H1 (cell line): ENCODE results near the gene TXNDC5. TPM values are rescaled to one million over a fixed set of nuclear protein-coding genes. Genes with fewer than 3 reads are reported as not detected.

ENCODE experiments used
- ATF2 ChIP-seq: IDR thresholded peaks from 2 replicates; pipeline ENCODE4 v1.6.1; 2012; ENCODE audit warnings: low read length, inconsistent platforms
- ATF3 ChIP-seq: IDR thresholded peaks from 2 replicates; pipeline ENCODE4 v1.6.1; 2011; ENCODE audit warnings: low read depth, mild to moderate bottlenecking, low read length; ENCODE audit not compliant: insufficient read depth
- RFX5 ChIP-seq: IDR thresholded peaks from 2 replicates; pipeline ENCODE4 v1.6.1; 2011; ENCODE audit warnings: low read depth, low read length, improper control_type of control experiment, borderline replicate concordance
- SRF ChIP-seq: IDR thresholded peaks from 2 replicates; pipeline ENCODE4 v1.6.1; 2011; ENCODE audit warnings: mild to moderate bottlenecking, low read depth, low read length, moderate library complexity
- polyA plus RNA-seq, 7 experiments: library from polyadenylated mRNA; depleted of rRNA in 3 of 7; stranded (reverse) in 5 of 7; unstranded in 2 of 7; fragments of >200 nt in 5 of 7; fragments of 200-250 nt in 2 of 7; gene quantifications; 1 replicate in 5 of 7; 2 replicates in 1 of 7; 4 replicates in 1 of 7; pipeline versions ENCODE4 v1.2.1 to v1.2.3, GENCODE V29; 2011 to 2013; ENCODE audit warnings: missing spikeins in 2 of 7, mixed read lengths in 2 of 7
- total RNA-seq: library from RNA; stranded (reverse); fragmentation: NEBNext Ultra II Directional; extraction: Animal tissue kit (Norgen Biotek cat#: 25700); gene quantifications from 2 replicates; pipeline ENCODE4 v1.2.1, GENCODE V29; 2021

Gene TXNDC5
- total and polyA plus RNA-seq, 2 of the 8 experiments (the other 6 are each of a cell fraction or from before 2014, with no cell fraction given): 114 to 172 TPM

DNA sequence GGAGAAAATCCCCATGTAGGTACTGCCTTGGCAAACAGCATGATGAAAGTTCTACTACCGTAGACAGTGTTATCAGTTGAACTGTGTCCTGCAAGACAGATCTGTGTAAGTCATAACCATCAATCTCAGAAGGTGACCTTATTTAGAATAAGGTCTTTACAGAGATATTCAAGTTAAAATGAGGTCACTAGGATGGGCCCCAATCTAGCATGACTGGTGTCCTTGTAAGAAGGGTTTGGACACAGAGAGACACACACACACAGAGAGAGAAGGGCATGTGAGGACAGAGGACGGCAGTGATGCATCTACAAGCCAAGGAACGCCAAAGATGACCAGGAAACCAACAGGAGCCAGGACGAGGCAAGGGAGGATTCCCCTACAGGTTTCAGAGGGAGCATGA lies 8.8 kb downstream of the TXNDC5 start (continued):
- TF ChIP-seq ATF3 (no peak), ATF2 (no peak), SRF (no peak), RFX5 (no peak)
